ENCODE measurements around the gene L3MBTL4. TPM values are rescaled to one million over a fixed set of nuclear protein-coding genes. Genes with fewer than 3 reads are reported as not detected.

L3MBTL4 gene
- total RNA-seq, 1 experiment from 2014 or later: not detected

GRCh38 chr18:5973099-5973498 lies 441.6 kb downstream of the L3MBTL4 start:
- POLR2A ChIA-PET (ENCODE audit: low non-redundant PET): no interaction called here
- TF ChIP-seq CTCF (conservative IDR thresholded peaks at IDR 0.05; ENCODE audit: low read depth, low read length) (no peak), EZH2 (IDR thresholded peaks at IDR 0.05; ENCODE audit: borderline replicate concordance, low read depth, low read length, poor library complexity, severe bottlenecking) (no peak)
- intact Hi-C loops (cut with micrococcal nuclease; ENCODE audit: unreplicated experiment): no loop called here
- Histone ChIP-seq H3K27ac (ENCODE audit: low read depth, low read length, poor library complexity, severe bottlenecking) (no peak overlapping the region), H3K4me1 (ENCODE audit: insufficient read depth, low read length, poor library complexity, severe bottlenecking) (no peaks in the 10 kb centered on the region), H3K4me3 (ENCODE audit: low read depth, low read length, poor library complexity, severe bottlenecking) (no peak overlapping the region), H3K9me3 (ENCODE audit: low read depth, low read length, poor library complexity, severe bottlenecking) (peaks cover 14% of the 10 kb centered on the region), H3K36me3 (ENCODE audit: insufficient read depth, low read length, poor library complexity, severe bottlenecking) (no peaks in the 10 kb centered on the region), H3K27me3 (replicated peaks; ENCODE audit: insufficient read depth, low read depth, low read length, poor library complexity) (no peaks in the 10 kb centered on the region)
- CTCF ChIA-PET: no interaction called here
- no peak for DNase-seq (ENCODE audit: low spot score)
- BruUV-seq (replicated peaks): no TSS peak

- ChIA-PET CTCF (no interaction called here), POLR2A (ENCODE audit: low non-redundant PET) (no interaction called here)
- DNase-seq (ENCODE audit: low spot score): no peak
- BruUV-seq (replicated peaks): no TSS peak
- no peak overlapping the region for H3K27ac ChIP-seq (ENCODE audit: low read depth, low read length, poor library complexity, severe bottlenecking)
- H3K36me3 ChIP-seq (ENCODE audit: insufficient read depth, low read length, poor library complexity, severe bottlenecking): no peaks in the 10 kb centered on the region
- peaks cover 14% of the 10 kb centered on the region for H3K9me3 ChIP-seq (ENCODE audit: low read depth, low read length, poor library complexity, severe bottlenecking)
- H3K4me3 ChIP-seq (ENCODE audit: low read depth, low read length, poor library complexity, severe bottlenecking): no peak overlapping the region
- no peaks in the 10 kb centered on the region for H3K27me3 ChIP-seq (replicated peaks; ENCODE audit: insufficient read depth, low read depth, low read length, poor library complexity)
- no peak for TF ChIP-seq CTCF (conservative IDR thresholded peaks at IDR 0.05; ENCODE audit: low read depth, low read length)
- TF ChIP-seq EZH2 (IDR thresholded peaks at IDR 0.05; ENCODE audit: borderline replicate concordance, low read depth, low read length, poor library complexity, severe bottlenecking): no peak
- intact Hi-C loops (cut with micrococcal nuclease; ENCODE audit: unreplicated experiment): no loop called here
- no peaks in the 10 kb centered on the region for H3K4me1 ChIP-seq (ENCODE audit: insufficient read depth, low read length, poor library complexity, severe bottlenecking)
Observed at GRCh38 chr18:5972298-5972697, 442.4 kb downstream of the L3MBTL4 start.

GRCh38 chr18:5969989-5970403 lies 444.7 kb downstream of the L3MBTL4 start:
- ChIA-PET CTCF (no interaction called here), POLR2A (ENCODE audit: low non-redundant PET) (no interaction called here)
- intact Hi-C loops (cut with micrococcal nuclease; ENCODE audit: unreplicated experiment): no loop called here
- Histone ChIP-seq H3K9me3 (ENCODE audit: low read depth, low read length, poor library complexity, severe bottlenecking) (peaks cover 7% of the 10 kb centered on the region), H3K36me3 (ENCODE audit: insufficient read depth, low read length, poor library complexity, severe bottlenecking) (no peaks in the 10 kb centered on the region), H3K4me3 (ENCODE audit: low read depth, low read length, poor library complexity, severe bottlenecking) (no peak overlapping the region), H3K27me3 (replicated peaks; ENCODE audit: insufficient read depth, low read depth, low read length, poor library complexity) (no peaks in the 10 kb centered on the region), H3K4me1 (ENCODE audit: insufficient read depth, low read length, poor library complexity, severe bottlenecking) (no peaks in the 10 kb centered on the region), H3K27ac (ENCODE audit: low read depth, low read length, poor library complexity, severe bottlenecking) (no peak overlapping the region)
- TF ChIP-seq CTCF (conservative IDR thresholded peaks at IDR 0.05; ENCODE audit: low read depth, low read length): no peak
- DNase-seq (ENCODE audit: low spot score): no peak
- BruUV-seq (replicated peaks): no TSS peak
